GM13976 (cell line): Measurements from ENCODE around the gene PREX1.

Source experiments
- DNase-seq: peaks from one replicate; pipeline ENCODE4 v3.0.0; 2012; ENCODE audit warnings: low spot score
- CTCF ChIP-seq: IDR thresholded peaks from 2 replicates; pipeline ENCODE4 v1.5.1; 2012; ENCODE audit warnings: borderline replicate concordance, mild to moderate bottlenecking; ENCODE audit not compliant: insufficient read depth; ENCODE audit errors: extremely low read depth, missing control alignments, control extremely low read depth
- in situ Hi-C: fragments of 300-500 bp; cut with MboI; formaldehyde crosslinking; loops from one replicate; pipeline ENCODE4 v1.12.0; 2022; ENCODE audit warnings: low sequenced_read_pairs, mixed read lengths, inconsistent platforms; ENCODE audit not compliant: unreplicated experiment

PREX1 gene

GRCh38 chr20:48686238-48687116, 141.3 kb downstream of the PREX1 start:
- no peak for TF ChIP-seq CTCF
- in situ Hi-C loops: no loop called here

GRCh38 chr20:48685300-48685699, 142.5 kb downstream of the PREX1 start:
- TF ChIP-seq CTCF: no peak

More at GRCh38 chr20:48686238-48687116, 141.3 kb downstream of the PREX1 start:
- no peak for DNase-seq

GRCh38 chr20:48684501-48685041, 143.2 kb downstream of the PREX1 start:
- DNase-seq: no peak
- TF ChIP-seq CTCF: no peak
- in situ Hi-C loops: no loop called here

More at GRCh38 chr20:48685300-48685699, 142.5 kb downstream of the PREX1 start:
- in situ Hi-C loops: no loop called here
- no peak for DNase-seq

- in situ Hi-C loops: no loop called here
- DNase-seq: no peak
- TF ChIP-seq CTCF: no peak
These were observed 144.2 kb downstream of the PREX1 start for GRCh38 chr20:48683467-48684175.

- no peak for DNase-seq
- in situ Hi-C loops: no loop called here
- no peak for TF ChIP-seq CTCF
These were observed 145.1 kb downstream of the PREX1 start for GRCh38 chr20:48682529-48683363.
